Progenitor cell of endocrine pancreas (in vitro differentiated cells): ENCODE data around the gene ANKS3. TPM values are rescaled to one million over a fixed set of nuclear protein-coding genes. Genes with fewer than 3 reads are reported as not detected.
A peak's percentile ranks its signal among the peaks of the same experiment; 100 is the strongest.
"Not testable (repeated sequence)": the region's sequence is repeated elsewhere in the genome, so short reads cannot be mapped to it uniquely, and the experiment has no call there.

Source experiments
- DNase-seq: peaks from one replicate; pipeline ENCODE4 v3.0.0; 2021; ENCODE audit warnings: low spot score; ENCODE audit not compliant: unreplicated experiment
- H3K27ac Mint-ChIP-seq: 2 replicates; pipeline ENCODE4 v1.8.0; 2021; ENCODE audit warnings: mild to moderate bottlenecking, moderate library complexity, mixed read lengths
- H3K27me3 Mint-ChIP-seq: 2 replicates; pipeline ENCODE4 v1.8.0; 2021; ENCODE audit warnings: mixed read lengths
- H3K36me3 Mint-ChIP-seq: 2 replicates; pipeline ENCODE4 v1.8.0; 2022; ENCODE audit warnings: mixed read lengths; ENCODE audit not compliant: insufficient read depth
- H3K4me1 Mint-ChIP-seq: 2 replicates; pipeline ENCODE4 v1.8.0; 2021; ENCODE audit warnings: low read depth, mixed read lengths
- H3K4me3 Mint-ChIP-seq: 2 replicates; pipeline ENCODE4 v1.8.0; 2021; ENCODE audit warnings: low read depth, mild to moderate bottlenecking, moderate library complexity, mixed read lengths
- H3K9me3 Mint-ChIP-seq: 2 replicates; pipeline ENCODE4 v1.8.0; 2021; ENCODE audit warnings: low read depth, mixed read lengths
- CTCF ChIP-seq: fragments of 200-600 bp; sonication (generic); IDR thresholded peaks from one replicate; pipeline ENCODE4 v1.5.0; 2021; ENCODE audit warnings: antibody characterized with exemption, mild to moderate bottlenecking; ENCODE audit not compliant: unreplicated experiment
- total RNA-seq: library from RNA; stranded (reverse); gene quantifications from 2 replicates; pipeline ENCODE4 v1.2.1, GENCODE V29; 2021

The ANKS3 gene
- total RNA-seq, 1 donor from 2014 or later = 45.0 TPM

DNA sequence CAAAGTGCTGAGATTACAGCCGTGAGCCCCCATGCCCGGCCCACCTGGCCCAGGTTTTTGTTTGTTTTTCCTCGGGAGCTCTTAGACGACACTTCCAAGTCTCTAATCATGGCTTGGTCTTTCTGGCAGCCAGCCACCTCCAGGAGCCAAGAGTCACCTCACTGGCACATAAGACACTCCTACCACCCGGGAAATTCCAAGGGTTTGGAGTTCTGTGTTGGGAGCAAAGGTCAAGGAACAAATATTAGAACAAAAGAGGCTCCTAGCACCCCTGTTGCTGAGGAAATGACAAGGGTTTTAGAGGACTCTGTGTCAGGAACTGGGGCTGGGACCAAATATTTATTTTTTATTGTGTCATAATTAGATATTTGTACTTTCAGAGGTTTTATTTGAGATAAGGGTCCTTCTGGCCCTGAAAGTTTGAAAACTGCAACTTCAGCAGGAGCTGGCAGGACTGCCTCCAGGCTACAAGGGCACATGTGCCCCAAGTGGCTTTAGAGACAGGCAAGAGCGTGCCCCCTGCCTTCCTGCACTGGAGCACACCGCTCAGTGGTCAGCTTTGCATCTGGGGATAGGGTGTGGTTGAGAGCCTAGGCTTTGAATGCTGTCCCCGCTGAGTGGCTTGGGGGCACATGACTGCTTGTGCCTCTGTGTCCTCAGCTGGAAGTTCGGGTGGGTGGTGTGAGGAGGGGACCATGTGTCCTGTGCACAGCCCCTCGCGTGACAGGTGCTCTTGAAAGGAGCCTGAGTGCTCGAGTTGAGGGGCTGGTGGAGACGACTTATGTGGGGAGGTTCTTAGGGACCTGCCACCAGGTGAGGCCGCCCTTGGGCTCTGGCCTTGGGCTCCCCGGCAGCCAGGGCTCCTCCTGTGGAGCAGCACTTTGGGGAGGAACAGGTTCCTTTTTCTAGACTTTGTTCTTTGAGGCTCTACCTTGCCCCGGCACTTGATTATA lies 79.8 kb downstream of the ANKS3 start:
- DNase-seq = no peak
- Mint-ChIP-seq H3K27me3 (no peaks in the 10 kb centered on the region), H3K36me3 (peaks cover 13% of the 10 kb centered on the region), H3K9me3 (no peaks in the 10 kb centered on the region), H3K4me3 (no peak overlapping the region), H3K4me1 (peaks cover 14% of the 10 kb centered on the region), H3K27ac (peak overlapping the region; percentile 71)
- no peak for TF ChIP-seq CTCF

GRCh38 chr16:4652561-4652960 lies 81.5 kb downstream of the ANKS3 start:
- no peak for DNase-seq
- H3K36me3 Mint-ChIP-seq = peaks cover 16% of the 10 kb centered on the region
- no peaks in the 10 kb centered on the region for H3K27me3 Mint-ChIP-seq
- TF ChIP-seq CTCF = no peak
- H3K4me3 Mint-ChIP-seq = no peak overlapping the region
- H3K4me1 Mint-ChIP-seq = peaks cover 14% of the 10 kb centered on the region
- H3K9me3 Mint-ChIP-seq = no peaks in the 10 kb centered on the region
- no peak overlapping the region for H3K27ac Mint-ChIP-seq

- no peak for DNase-seq
- Mint-ChIP-seq H3K4me3 (no peak overlapping the region), H3K9me3 (no peaks in the 10 kb centered on the region), H3K27me3 (no peaks in the 10 kb centered on the region), H3K36me3 (peaks cover 18% of the 10 kb centered on the region), H3K4me1 (peaks cover 14% of the 10 kb centered on the region), H3K27ac (no peak overlapping the region)
- TF ChIP-seq CTCF = no peak
Observed at GRCh38 chr16:4651827-4652226, 82.2 kb downstream of the ANKS3 start.

DNA sequence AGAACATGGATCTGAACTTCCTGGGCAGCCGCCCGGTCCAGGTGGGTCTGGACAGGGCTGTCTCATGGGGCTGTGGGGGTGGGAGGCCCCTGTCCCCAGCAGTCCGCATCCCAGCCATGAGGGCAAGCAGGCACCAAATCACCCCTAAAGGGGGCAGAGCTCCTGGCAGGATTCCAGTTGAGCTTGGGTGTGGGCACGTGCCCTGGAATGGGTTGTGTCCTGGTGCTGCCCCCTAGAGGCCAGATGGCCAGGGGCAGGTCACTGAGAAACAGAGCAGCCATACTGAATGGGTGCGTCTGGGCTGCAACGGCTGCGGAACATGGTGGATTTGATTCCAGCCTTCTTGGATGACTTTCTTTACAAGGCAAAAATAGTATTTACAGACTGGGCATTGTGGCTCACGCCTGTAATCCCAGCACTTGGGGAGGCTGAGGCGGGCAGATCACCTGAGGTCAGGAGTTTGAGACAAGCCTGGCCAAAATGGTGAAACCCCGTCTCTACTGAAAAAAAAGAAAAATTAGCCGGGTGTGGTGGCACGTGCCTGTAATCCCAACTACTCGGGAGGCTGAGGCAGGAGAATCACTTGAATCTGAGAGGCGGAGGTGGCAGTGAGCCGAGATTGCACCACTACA lies 83.5 kb downstream of the ANKS3 start:
- not testable (repeated sequence) for H3K9me3 Mint-ChIP-seq, DNase-seq, H3K27me3 Mint-ChIP-seq, H3K4me3 Mint-ChIP-seq
- TF ChIP-seq CTCF = peak; percentile 63
- H3K4me1 Mint-ChIP-seq = peaks cover 14% of the 10 kb centered on the region
- peaks cover 17% of the 10 kb centered on the region for H3K36me3 Mint-ChIP-seq
- peak overlapping the region; percentile 16 for H3K27ac Mint-ChIP-seq

GRCh38 chr16:4649744-4650442 lies 84.2 kb downstream of the ANKS3 start:
- DNase-seq = no peak
- no peak overlapping the region for H3K27ac Mint-ChIP-seq

More at GRCh38 chr16:4649744-4650442, 84.2 kb downstream of the ANKS3 start:
- TF ChIP-seq CTCF = no peak
- Mint-ChIP-seq H3K36me3 (peaks cover 20% of the 10 kb centered on the region), H3K9me3 (no peaks in the 10 kb centered on the region), H3K27me3 (no peaks in the 10 kb centered on the region), H3K4me1 (peaks cover 14% of the 10 kb centered on the region), H3K4me3 (no peak overlapping the region)
